Adrenal gland (tissue), 12 donors: ENCODE measurements around the gene PPP1R14D. TPM values are rescaled to one million over a fixed set of nuclear protein-coding genes. Genes with fewer than 3 reads are reported as not detected.

Experiments used
- DNase-seq, 7 donors: peaks; one replicate each; pipeline ENCODE4 v3.0.0-alpha.2; 2019 to 2020
- H3K27ac ChIP-seq, 5 donors: fragments of 200-600 bp; sonication (generic) in 4 of 5; 1 replicate in 3 of 5; 2 replicates in 2 of 5; pipeline versions ENCODE4 v1.5.1 to v1.8.0; 2016 to 2020; ENCODE audit warnings: mild to moderate bottlenecking in 1 of 5
- H3K27me3 ChIP-seq: fragments of 200-600 bp; 2 replicates; pipeline ENCODE4 v1.8.0; 2021
- H3K36me3 ChIP-seq, 2 donors: fragments of 200-600 bp; replicated peaks in 1 of 2; 1 replicate in 1 of 2; 2 replicates in 1 of 2; pipeline versions ENCODE4 v1.5.1 to v1.8.0; 2018 to 2022
- H3K4me1 ChIP-seq, 2 donors: fragments of 200-600 bp; replicated peaks in 1 of 2; 1 replicate in 1 of 2; 2 replicates in 1 of 2; pipeline versions ENCODE4 v1.5.1 to v1.8.0; 2018 to 2021
- H3K4me3 ChIP-seq, 4 donors: fragments of 200-600 bp; sonication (generic) in 3 of 4; one replicate each; pipeline ENCODE4 v1.5.1; 2016 to 2018
- H3K9me3 ChIP-seq, 3 donors: fragments of 200-600 bp; sonication (generic) in 1 of 3; replicated peaks in 1 of 3; 1 replicate in 2 of 3; 2 replicates in 1 of 3; pipeline versions ENCODE4 v1.5.1 to v1.8.0; 2016 to 2021
- CTCF ChIP-seq, 6 experiments: fragments of 450-650 bp in 4 of 6; fragments of 200-600 bp in 2 of 6; sonication (generic) in 1 of 6; IDR thresholded peaks; 1 replicate in 5 of 6; 2 replicates in 1 of 6; pipeline versions ENCODE4 v1.5.1 to v1.8.0; 2016 to 2021; ENCODE audit warnings: antibody characterized with exemption in 6 of 6, mild to moderate bottlenecking in 2 of 6, moderate library complexity in 1 of 6
- POLR2A ChIP-seq, 2 donors: fragments of 450-650 bp; IDR thresholded peaks; one replicate each; pipeline ENCODE4 v1.6.1; 2017; ENCODE audit warnings: antibody characterized with exemption in 2 of 2, mild to moderate bottlenecking in 2 of 2, moderate library complexity in 1 of 2
- WGBS, 4 donors: extraction: QIAGEN DNeasy Blood & Tissue Kit in 2 of 4; methylation state at CpG; one replicate each; pipeline versions ENCODE4 v1.1.5 to v1.1.7; 2013 to 2017; 5-methylcytosine and 5-hydroxymethylcytosine counted together
- intact Hi-C, 2 donors: fragments of 100-400 bp; cut with DNase I; formaldehyde crosslinking; loops; one replicate each; pipeline versions ENCODE4 v1.14.1 to v1.15.0; 2022 to 2023
- polyA plus RNA-seq, 3 donors: library from polyadenylated mRNA; stranded (reverse); fragments of 200-250 nt in 2 of 3; fragments of 350-450 nt in 1 of 3; fragmentation: Illumina TruSeq in 1 of 3; extraction: RNeasy Lipid Tissue Mini Kit (QIAGEN cat#74804) in 1 of 3; gene quantifications; one replicate each; pipeline ENCODE4 v1.2.3, GENCODE V29; 2013 to 2014
- total RNA-seq, 9 donors: library from RNA; depleted of rRNA in 4 of 9; stranded (reverse); fragments of >200 nt in 4 of 9; fragments of 120-200 nt in 1 of 9; fragmentation: NEBNext Ultra II Directional in 1 of 9; extraction: Animal tissue kit (Norgen Biotek cat#: 25700) in 1 of 9; gene quantifications; one replicate each; pipeline versions ENCODE4 v1.1.0 to v1.2.4, GENCODE V29; 2013 to 2023
- donor health status: healthy with polysubstance abuse.
- donor health status: Bipolar disorder and iron deficiency.
- donor health status: DM: yes; HTN: yes; CAD: no.
- donor health status: DM: no; HTN: no; CAD: no.
- donor health status: DM: no; HTN: no; CAD: no.
- donor health status: DM: yes; HTN: yes; CAD: no.

The PPP1R14D gene
- total and polyA plus RNA-seq, 12 donors: not detected

GRCh38 chr15:40812721-40813425 is 15.6 kb downstream of the PPP1R14D start:
- no peak for TF ChIP-seq CTCF (IDR thresholded peaks at IDR 0.05)
- no peak for TF ChIP-seq POLR2A (IDR thresholded peaks at IDR 0.05)
- 93 to 95% (median 94%) methylated on average over 7 to 12 of the region's 12 CpGs for WGBS, 4 donors
- H3K9me3 ChIP-seq: no peaks in the 10 kb centered on the region
- peaks cover 5 to 10% of the 10 kb centered on the region in 2 donors for H3K4me1 ChIP-seq
- intact Hi-C loops: no loop called here
- no peak overlapping the region for H3K4me3 ChIP-seq
- peaks cover 0 to 21% of the 10 kb centered on the region in 2 donors for H3K36me3 ChIP-seq
- H3K27ac ChIP-seq: no peak overlapping the region
- no peaks in the 10 kb centered on the region for H3K27me3 ChIP-seq
- no peak for DNase-seq

GRCh38 chr15:40808861-40809450 is 19.6 kb downstream of the PPP1R14D start:
- Histone ChIP-seq H3K9me3 (no peaks in the 10 kb centered on the region), H3K4me3 (no peak overlapping the region), H3K36me3 (peaks cover 0 to 21% of the 10 kb centered on the region in 2 donors), H3K4me1 (peaks cover 11 to 25% of the 10 kb centered on the region in 2 donors), H3K27ac (no peak overlapping the region), H3K27me3 (no peaks in the 10 kb centered on the region)
- intact Hi-C loops: no loop called here
- WGBS, 4 donors: 78 to 86% (median 82%) methylated on average over 7 to 8 of the region's 8 CpGs
- TF ChIP-seq POLR2A (IDR thresholded peaks at IDR 0.05): no peak
- TF ChIP-seq CTCF (IDR thresholded peaks at IDR 0.05): no peak
- no peak for DNase-seq

- H3K9me3 ChIP-seq: no peaks in the 10 kb centered on the region
- 10 to 59% (median 23%) methylated on average over 15 to 19 of the region's 19 CpGs for WGBS, 4 donors
- peaks cover 11 to 25% of the 10 kb centered on the region in 2 donors for H3K4me1 ChIP-seq
- peak in 2 of 7 donors; percentile 14 to 26 for DNase-seq
- H3K27ac ChIP-seq: peak overlapping the region in 1 of 5 donors; percentile 97
- peak overlapping the region in 2 of 4 donors; percentile 93 to 94 for H3K4me3 ChIP-seq
- TF ChIP-seq CTCF (IDR thresholded peaks at IDR 0.05) (no peak), POLR2A (IDR thresholded peaks at IDR 0.05) (no peak)
- peaks cover 0 to 12% of the 10 kb centered on the region in 2 donors for H3K36me3 ChIP-seq
- H3K27me3 ChIP-seq: no peaks in the 10 kb centered on the region
- intact Hi-C loops: no loop called here
Measured at GRCh38 chr15:40807888-40808461, 20.5 kb downstream of the PPP1R14D start.
